OCI-LY1 (cell line): ENCODE data around the gene DHPS.

ENCODE experiments used
- H2AFZ ChIP-seq: fragments of 200-600 bp; sonication (generic), shearing (Covaris generic); 2 replicates; pipeline ENCODE4 v1.6.0; 2014; ENCODE audit warnings: antibody characterized with exemption, mild to moderate bottlenecking, low read length
- H3F3A ChIP-seq: fragments of 200-600 bp; sonication (generic), shearing (Covaris generic); 2 replicates; pipeline ENCODE4 v1.6.0; 2014; ENCODE audit warnings: mild to moderate bottlenecking, antibody characterized with exemption, low read length, moderate library complexity; ENCODE audit not compliant: insufficient read depth
- H3K27ac ChIP-seq: fragments of 200-600 bp; sonication (generic); 2 replicates; pipeline ENCODE4 v1.5.1; 2014; ENCODE audit warnings: low read length, mixed run types, mild to moderate bottlenecking, low read depth; ENCODE audit not compliant: poor library complexity, severe bottlenecking
- H3K27me3 ChIP-seq: fragments of 200-600 bp; sonication (generic); 2 replicates; pipeline ENCODE4 v1.6.0; 2014; ENCODE audit warnings: antibody characterized with exemption, mild to moderate bottlenecking, low read length, moderate library complexity; ENCODE audit not compliant: insufficient read depth
- H3K36me3 ChIP-seq: fragments of 200-600 bp; sonication (generic); 2 replicates; pipeline ENCODE4 v1.6.1; 2014; ENCODE audit warnings: mild to moderate bottlenecking, antibody characterized with exemption, low read length, moderate library complexity, mixed read lengths; ENCODE audit not compliant: insufficient read depth
- H3K4me1 ChIP-seq: fragments of 200-600 bp; sonication (generic); 2 replicates; pipeline ENCODE4 v1.5.1; 2014; ENCODE audit warnings: mild to moderate bottlenecking, low read length, moderate library complexity; ENCODE audit not compliant: insufficient read depth, severe bottlenecking
- H3K4me2 ChIP-seq: fragments of 200-600 bp; sonication (generic), shearing (Covaris generic); 2 replicates; pipeline ENCODE4 v1.6.1; 2014; ENCODE audit warnings: low read length
- H3K4me3 ChIP-seq: fragments of 200-600 bp; sonication (generic); 2 replicates; pipeline ENCODE4 v1.5.1; 2014; ENCODE audit warnings: low read length, low read depth, mild to moderate bottlenecking, mixed read lengths; ENCODE audit not compliant: poor library complexity, severe bottlenecking
- H3K79me2 ChIP-seq: fragments of 200-600 bp; shearing (Covaris generic); 2 replicates; pipeline ENCODE4 v1.6.1; 2016; ENCODE audit warnings: mixed run types, low read length, mixed read lengths; ENCODE audit not compliant: insufficient read depth
- H3K9ac ChIP-seq: fragments of 200-600 bp; sonication (generic), shearing (Covaris generic); 2 replicates; pipeline ENCODE4 v1.6.1; 2014; ENCODE audit warnings: mild to moderate bottlenecking, low read length, mixed read lengths
- H3K9me2 ChIP-seq: fragments of 200-600 bp; sonication (generic), shearing (Covaris generic); 2 replicates; pipeline ENCODE4 v1.6.1; 2014; ENCODE audit warnings: low read depth, mild to moderate bottlenecking, low read length, mixed read lengths
- H3K9me3 ChIP-seq: fragments of 200-600 bp; shearing (Covaris generic); 2 replicates; pipeline ENCODE4 v1.6.1; 2014; ENCODE audit warnings: low read length, mixed read lengths
- H4K20me1 ChIP-seq: fragments of 200-600 bp; sonication (generic), shearing (Covaris generic); 2 replicates; pipeline ENCODE4 v1.6.0; 2016; ENCODE audit warnings: mild to moderate bottlenecking, low read length; ENCODE audit not compliant: insufficient read depth
- CTCF ChIP-seq: fragments of 200-600 bp; sonication (generic), shearing (Covaris generic); IDR thresholded peaks from 2 replicates; pipeline ENCODE4 v1.5.1; 2017; ENCODE audit warnings: mild to moderate bottlenecking, antibody characterized with exemption, low read length, moderate library complexity, mixed read lengths
- EZH2 ChIP-seq: fragments of 200-600 bp; sonication (generic), shearing (Covaris generic); IDR thresholded peaks from 2 replicates; pipeline ENCODE4 v1.8.0; 2017; ENCODE audit warnings: borderline replicate concordance, mixed run types, mild to moderate bottlenecking, antibody characterized with exemption, low read length, moderate library complexity, mixed read lengths

The DHPS gene

DNA sequence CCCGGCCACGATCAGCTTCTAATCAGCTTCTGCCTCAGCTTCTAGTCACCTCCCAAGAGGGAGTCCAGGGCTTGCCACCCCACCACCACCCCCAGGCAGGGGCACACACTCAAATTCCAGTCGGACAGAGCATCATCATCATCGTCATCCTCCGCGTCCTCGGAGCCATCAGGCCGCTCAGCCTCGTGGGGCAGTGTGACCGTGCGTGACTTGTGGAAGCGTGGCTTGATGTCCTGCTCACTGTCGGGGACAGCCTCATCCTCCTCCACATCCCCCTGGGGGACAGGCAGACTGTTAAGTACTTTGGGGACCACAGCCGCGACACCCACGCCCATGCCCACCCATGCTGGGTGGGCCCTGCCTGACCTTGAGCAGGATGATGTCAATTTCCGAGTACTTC is 29.5 kb upstream of the DHPS start:
- Histone ChIP-seq H3K9me2 (no peaks in the 10 kb centered on the region), H3K79me2 (no peaks in the 10 kb centered on the region), H3K9me3 (no peaks in the 10 kb centered on the region), H3K4me2 (no peak overlapping the region), H3K36me3 (peaks cover 89% of the 10 kb centered on the region), H3K4me1 (no peaks in the 10 kb centered on the region), H3K27ac (no peak overlapping the region), H3K4me3 (no peak overlapping the region), H2AFZ (no peak overlapping the region), H4K20me1 (no peaks in the 10 kb centered on the region), H3K9ac (no peak overlapping the region), H3F3A (no peaks in the 10 kb centered on the region), H3K27me3 (no peaks in the 10 kb centered on the region)
- TF ChIP-seq CTCF (no peak), EZH2 (no peak)

GRCh38 chr19:12708641-12709040 is 27.0 kb upstream of the DHPS start:
- no peak overlapping the region for H3K9ac ChIP-seq
- H3K4me2 ChIP-seq: no peak overlapping the region
- peaks cover 90% of the 10 kb centered on the region for H3K36me3 ChIP-seq
- H3K79me2 ChIP-seq: no peaks in the 10 kb centered on the region
- TF ChIP-seq CTCF (no peak), EZH2 (no peak)
- no peaks in the 10 kb centered on the region for H3K9me3 ChIP-seq
- no peaks in the 10 kb centered on the region for H3K4me1 ChIP-seq
- H2AFZ ChIP-seq: no peak overlapping the region
- no peak overlapping the region for H3K4me3 ChIP-seq
- H3K27ac ChIP-seq: no peak overlapping the region
- H4K20me1 ChIP-seq: no peaks in the 10 kb centered on the region
- no peaks in the 10 kb centered on the region for H3F3A ChIP-seq
- H3K9me2 ChIP-seq: no peaks in the 10 kb centered on the region
- H3K27me3 ChIP-seq: no peaks in the 10 kb centered on the region

GRCh38 chr19:12706332-12706718 is 24.6 kb upstream of the DHPS start:
- Histone ChIP-seq H3K9me2 (no peaks in the 10 kb centered on the region), H3K9ac (no peak overlapping the region), H2AFZ (no peak overlapping the region), H3K79me2 (no peaks in the 10 kb centered on the region), H3K4me1 (no peaks in the 10 kb centered on the region), H3K9me3 (no peaks in the 10 kb centered on the region), H3F3A (no peaks in the 10 kb centered on the region), H3K27ac (no peak overlapping the region), H3K36me3 (peaks cover 95% of the 10 kb centered on the region), H3K27me3 (no peaks in the 10 kb centered on the region), H3K4me3 (no peak overlapping the region), H4K20me1 (no peaks in the 10 kb centered on the region), H3K4me2 (no peak overlapping the region)
- TF ChIP-seq CTCF: no peak
- TF ChIP-seq EZH2: no peak
